HG03097 (cell line): Measurements from ENCODE around the gene GPR61.

Experiments used
- ATAC-seq: cut with Tn5 transposase; IDR thresholded peaks from one replicate; pipeline ENCODE4 v1.9.1; 2021; ENCODE audit not compliant: unreplicated experiment, low FRiP score

GPR61 gene

GRCh38 chr1:109532365-109533136 lies 7.1 kb upstream of the GPR61 start:
- ATAC-seq: no peak

GRCh38 chr1:109534307-109534858 lies 5.3 kb upstream of the GPR61 start:
- ATAC-seq: no peak

GRCh38 chr1:109535481-109535880 lies 4.2 kb upstream of the GPR61 start:
- no peak for ATAC-seq

GRCh38 chr1:109535971-109536491 lies 3.6 kb upstream of the GPR61 start:
- ATAC-seq: no peak

GRCh38 chr1:109537450-109538178 lies 2.1 kb upstream of the GPR61 start:
- ATAC-seq: no peak

GRCh38 chr1:109538827-109539555 lies 681 bp upstream of the GPR61 start:
- ATAC-seq: no peak

GRCh38 chr1:109541102-109541501 lies 1.4 kb downstream of the GPR61 start:
- ATAC-seq: no peak

GRCh38 chr1:109542657-109543056 lies 3.0 kb downstream of the GPR61 start:
- no peak for ATAC-seq

GRCh38 chr1:109543283-109543987 lies 3.8 kb downstream of the GPR61 start:
- no peak for ATAC-seq

GRCh38 chr1:109543988-109544735 lies 4.5 kb downstream of the GPR61 start:
- ATAC-seq: no peak

- ATAC-seq: peak; percentile 39
Observed at GRCh38 chr1:109546311-109547109, 6.8 kb downstream of the GPR61 start.

- peak; percentile 6 for ATAC-seq
Observed at GRCh38 chr1:109547463-109548320, 8.0 kb downstream of the GPR61 start.

GRCh38 chr1:109548321-109549267 lies 8.9 kb downstream of the GPR61 start, which contains the start of gene GNAI3:
Gene GNAI3, plus strand, starts transcription at chr1:109548615. Its CDS starts 106 bp downstream, at chr1:109548721.
- ATAC-seq: peak; percentile 92

- ATAC-seq: no peak
Observed at GRCh38 chr1:109556563-109556962, 16.9 kb downstream of the GPR61 start.

GRCh38 chr1:109557520-109557919 lies 17.8 kb downstream of the GPR61 start:
- no peak for ATAC-seq

GRCh38 chr1:109559995-109560394 lies 20.3 kb downstream of the GPR61 start:
- ATAC-seq: no peak
